Coronary artery (tissue), 2 donors: Measurements from ENCODE around the gene ZNF326.
"Not testable (repeated sequence)": the region's sequence is repeated elsewhere in the genome, so short reads cannot be mapped to it uniquely, and the experiment has no call there.

ENCODE experiments used
- DNase-seq: peaks from one replicate; pipeline ENCODE4 v3.0.0-alpha.2; 2017; ENCODE audit warnings: low spot score
- H3K27ac ChIP-seq, 2 donors: fragments of 200-600 bp; sonication (generic); one replicate each; pipeline ENCODE4 v1.5.1; 2016 to 2019
- H3K4me3 ChIP-seq: fragments of 200-600 bp; sonication (generic); 2 replicates; pipeline ENCODE4 v1.5.1; 2016; ENCODE audit warnings: mild to moderate bottlenecking, moderate library complexity
- TF ChIP-seq, protein P1 (sequence below): fragments of 200-600 bp; sonication (generic); IDR thresholded peaks from one replicate; pipeline ENCODE4 v1.5.1; 2019; ENCODE audit warnings: antibody characterized with exemption

Gene ZNF326

DNA sequence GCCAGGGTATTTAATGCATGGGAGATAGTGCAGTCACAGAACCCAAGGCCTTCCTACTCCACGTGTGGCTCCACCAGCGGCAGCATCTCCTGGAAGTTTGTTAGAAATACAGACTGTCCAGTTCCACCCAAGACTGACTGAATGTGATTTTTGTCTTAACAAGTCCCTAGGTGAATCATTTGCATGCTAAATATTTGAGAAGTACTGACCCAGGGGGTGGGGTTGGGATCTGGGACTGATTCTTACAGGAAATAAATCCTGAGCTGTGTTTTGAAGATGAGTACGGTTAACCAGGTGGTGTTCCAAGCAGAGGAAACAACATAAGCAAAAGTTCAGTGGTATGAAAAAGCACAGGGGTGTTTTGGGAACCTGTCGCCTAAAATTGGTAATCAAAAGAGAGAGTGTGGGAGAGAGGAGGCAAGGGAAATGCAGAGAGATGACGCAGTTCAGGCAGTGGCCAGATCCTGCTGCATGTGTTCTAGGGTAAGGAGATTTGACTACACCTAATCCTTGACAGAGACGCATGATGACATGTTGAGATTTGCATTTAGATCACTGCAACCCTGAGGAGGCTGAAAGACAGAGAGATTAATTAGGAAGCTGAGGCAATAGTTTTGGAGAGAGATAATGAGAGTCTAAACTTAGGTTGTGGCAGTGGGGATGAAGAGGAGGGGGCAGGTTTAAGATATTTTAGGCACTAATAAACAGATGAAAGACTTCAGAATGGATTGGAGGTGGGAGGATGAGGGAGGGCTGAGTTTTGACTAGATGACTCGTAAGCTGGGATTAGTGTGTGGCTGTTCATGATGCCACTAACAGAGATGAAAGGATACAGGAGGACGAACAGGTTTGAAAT is 3.7 kb upstream of the ZNF326 start:
- TF ChIP-seq, protein P1, sequence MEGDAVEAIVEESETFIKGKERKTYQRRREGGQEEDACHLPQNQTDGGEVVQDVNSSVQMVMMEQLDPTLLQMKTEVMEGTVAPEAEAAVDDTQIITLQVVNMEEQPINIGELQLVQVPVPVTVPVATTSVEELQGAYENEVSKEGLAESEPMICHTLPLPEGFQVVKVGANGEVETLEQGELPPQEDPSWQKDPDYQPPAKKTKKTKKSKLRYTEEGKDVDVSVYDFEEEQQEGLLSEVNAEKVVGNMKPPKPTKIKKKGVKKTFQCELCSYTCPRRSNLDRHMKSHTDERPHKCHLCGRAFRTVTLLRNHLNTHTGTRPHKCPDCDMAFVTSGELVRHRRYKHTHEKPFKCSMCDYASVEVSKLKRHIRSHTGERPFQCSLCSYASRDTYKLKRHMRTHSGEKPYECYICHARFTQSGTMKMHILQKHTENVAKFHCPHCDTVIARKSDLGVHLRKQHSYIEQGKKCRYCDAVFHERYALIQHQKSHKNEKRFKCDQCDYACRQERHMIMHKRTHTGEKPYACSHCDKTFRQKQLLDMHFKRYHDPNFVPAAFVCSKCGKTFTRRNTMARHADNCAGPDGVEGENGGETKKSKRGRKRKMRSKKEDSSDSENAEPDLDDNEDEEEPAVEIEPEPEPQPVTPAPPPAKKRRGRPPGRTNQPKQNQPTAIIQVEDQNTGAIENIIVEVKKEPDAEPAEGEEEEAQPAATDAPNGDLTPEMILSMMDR: no peak
- DNase-seq: no peak
- no peak overlapping the region for H3K4me3 ChIP-seq
- no peak overlapping the region for H3K27ac ChIP-seq

DNA sequence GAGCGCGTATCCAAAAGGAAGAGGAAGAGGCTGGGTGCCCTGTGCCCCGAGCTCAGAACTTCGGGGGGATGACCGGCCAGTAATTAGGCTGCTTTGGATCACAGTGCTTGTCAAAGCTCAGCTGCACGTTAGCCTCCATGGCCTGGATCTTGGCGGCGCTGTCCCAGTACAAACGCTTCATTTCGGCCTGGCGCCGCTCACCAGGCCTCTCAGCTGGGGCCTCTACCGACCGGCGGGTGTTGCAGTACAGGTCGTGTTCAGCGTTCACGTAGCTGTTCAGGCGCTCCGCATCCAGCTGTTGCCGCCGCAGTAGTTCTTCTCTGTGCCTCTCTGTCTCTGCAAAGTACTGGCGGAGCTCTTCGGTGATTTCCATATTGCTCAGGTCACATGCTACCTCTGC is 1.4 kb upstream of the ZNF326 start:
- no peak overlapping the region for H3K4me3 ChIP-seq
- DNase-seq: no peak
- TF ChIP-seq, protein P1: no peak
- H3K27ac ChIP-seq: no peak overlapping the region

DNA sequence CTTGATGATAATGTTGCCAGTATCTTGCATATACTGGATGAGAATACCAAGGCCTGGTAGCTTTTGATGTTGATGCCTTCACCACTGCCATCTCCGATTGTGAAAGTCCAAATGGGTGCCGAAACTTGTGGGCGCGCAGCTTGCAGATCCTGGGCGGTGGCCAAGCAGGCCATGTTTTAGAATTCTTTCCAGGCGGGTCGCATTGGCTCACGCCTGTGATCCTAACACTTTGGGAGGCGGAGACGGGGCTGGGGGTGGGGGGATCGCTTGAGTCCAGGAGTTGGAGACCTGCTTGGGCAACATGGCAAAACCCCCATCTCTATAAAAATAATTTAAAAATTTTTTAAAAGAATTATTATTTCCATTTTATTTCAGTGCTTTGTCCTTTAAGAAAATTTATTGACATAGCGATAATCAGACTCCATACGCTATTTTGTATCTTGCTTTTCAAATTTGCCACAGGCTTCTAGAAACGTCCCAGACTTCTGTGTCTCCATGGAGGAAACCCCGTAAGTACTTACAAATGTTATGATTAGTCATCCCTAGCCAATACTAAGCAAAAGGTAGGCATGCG is 592 bp upstream of the ZNF326 start:
- no peak for DNase-seq
- peak overlapping the region; percentile 92 to 96 for H3K27ac ChIP-seq
- TF ChIP-seq, protein P1: no peak

DNA sequence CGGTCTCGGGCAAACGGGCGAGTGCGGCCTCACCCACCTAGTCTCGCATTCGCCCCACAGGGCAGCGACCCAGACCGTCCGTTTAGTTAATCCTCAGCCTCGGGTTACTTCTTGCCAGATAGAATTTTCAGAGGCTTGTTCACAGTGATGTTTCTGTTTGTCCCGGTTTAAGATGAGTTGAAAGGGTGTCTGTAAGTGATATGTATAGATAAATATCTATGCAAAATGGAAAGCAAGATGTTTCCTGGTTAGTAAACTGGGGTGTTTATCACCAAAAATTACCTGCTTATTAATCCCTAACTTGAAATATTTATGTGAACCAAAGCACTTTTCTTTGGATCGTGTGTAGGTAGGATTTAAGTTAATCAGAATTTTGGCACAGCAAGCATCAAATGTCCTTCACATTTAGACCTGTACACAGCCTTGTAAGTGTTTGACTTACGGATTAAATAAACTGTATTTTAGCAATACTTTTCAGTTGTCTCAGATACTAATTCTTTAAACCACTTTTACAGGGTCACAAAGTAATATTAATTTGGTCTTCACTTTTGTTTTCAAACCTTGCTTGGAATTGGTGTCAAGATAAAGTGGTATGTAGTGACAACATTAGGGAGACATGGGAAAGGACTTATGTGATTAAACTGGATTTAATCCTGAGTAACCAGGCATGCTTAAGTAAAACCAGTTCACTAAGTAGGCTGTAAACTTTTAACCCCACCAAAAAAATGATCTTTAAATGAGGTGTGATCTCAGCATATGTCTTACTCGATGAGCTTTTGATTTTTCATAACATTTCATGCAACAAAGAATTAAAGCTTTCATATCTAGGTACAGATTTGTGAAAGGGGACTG is 914 bp downstream of the ZNF326 start:
- TF ChIP-seq, protein P1: no peak
- Histone ChIP-seq H3K4me3 (peak overlapping the region; percentile 97), H3K27ac (peak overlapping the region; percentile 92 to 96)
- DNase-seq: no peak

More for the DNA sequence above, 592 bp upstream of the ZNF326 start:
- H3K4me3 ChIP-seq: peak overlapping the region; percentile 97

DNA sequence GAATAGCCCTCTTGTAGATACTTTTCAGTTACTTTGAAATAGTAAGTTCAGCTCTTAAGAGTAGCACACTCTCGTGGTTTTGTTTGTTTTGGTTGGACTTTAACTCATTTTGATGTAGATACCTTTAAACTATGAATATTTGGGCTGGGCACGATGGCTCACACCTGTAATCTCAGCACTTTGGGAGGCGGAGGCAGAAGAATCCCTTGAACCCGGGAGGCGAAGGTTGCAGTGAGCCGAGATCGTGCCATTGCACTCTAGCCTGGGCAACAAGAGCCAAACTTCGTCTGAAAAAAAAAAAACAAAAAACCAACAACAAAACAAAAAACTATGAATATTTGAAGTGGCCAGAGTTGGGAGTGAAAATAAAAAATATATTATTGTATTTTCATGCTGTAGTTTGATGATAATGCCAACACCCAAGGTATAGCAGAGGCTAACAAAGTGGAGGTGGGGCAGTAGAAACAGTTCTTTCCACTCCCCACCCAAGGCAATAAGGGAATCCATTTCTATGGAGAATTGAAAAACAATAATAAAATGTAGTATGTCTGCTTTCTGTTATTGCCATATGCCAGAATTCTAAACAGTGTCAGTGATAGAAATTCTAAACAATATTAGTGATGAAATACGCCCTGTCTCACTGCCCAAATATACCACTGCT is 1.7 kb downstream of the ZNF326 start:
- no peak overlapping the region for H3K27ac ChIP-seq
- DNase-seq: no peak
- H3K4me3 ChIP-seq: peak overlapping the region; percentile 97
- TF ChIP-seq, protein P1: no peak

DNA sequence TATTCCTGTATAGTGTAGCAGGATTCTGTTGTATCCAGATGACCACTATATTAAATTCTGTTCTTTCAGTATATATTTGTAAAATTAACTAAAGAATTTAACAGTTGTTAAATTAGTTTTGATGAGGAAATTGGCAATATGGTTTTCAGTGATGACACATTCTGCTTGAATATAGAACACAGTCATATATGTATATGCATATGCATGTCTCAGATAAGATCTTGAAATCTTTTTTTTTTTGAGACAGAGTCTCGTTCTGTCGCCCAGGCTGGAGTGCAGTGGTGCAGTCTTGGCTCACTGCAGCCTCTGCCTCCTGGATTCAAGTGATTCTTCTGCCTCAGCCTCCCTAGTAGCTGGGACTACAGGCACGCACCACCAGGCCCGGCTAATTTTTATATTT is 2.2 kb downstream of the ZNF326 start:
- DNase-seq: not testable (repeated sequence)

DNA sequence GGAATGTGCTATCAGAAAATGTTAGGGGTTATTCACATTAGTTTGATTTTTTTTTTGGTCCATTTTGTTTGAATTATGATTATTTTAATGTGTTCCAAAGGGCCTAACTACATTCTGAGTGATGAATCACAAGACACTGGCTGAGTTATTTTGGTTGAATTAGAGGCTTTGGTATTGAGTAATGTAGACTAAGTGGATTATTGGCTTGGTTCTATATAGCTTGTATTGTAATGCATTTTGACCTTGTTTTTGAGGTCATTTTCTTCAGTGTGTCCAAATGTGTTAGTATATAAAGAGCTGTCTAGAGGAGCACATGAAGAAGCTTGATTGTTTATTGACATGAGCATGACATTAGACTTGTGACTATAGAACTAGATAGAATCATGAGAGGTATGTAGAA is 3.4 kb downstream of the ZNF326 start:
- no peak for DNase-seq
- TF ChIP-seq, protein P1: no peak
- Histone ChIP-seq H3K4me3 (no peak overlapping the region), H3K27ac (no peak overlapping the region)

More for the DNA sequence above, 2.2 kb downstream of the ZNF326 start:
- H3K4me3 ChIP-seq, H3K27ac ChIP-seq: not testable (repeated sequence)
